Measurements from ENCODE around the gene SETBP1.

SETBP1 gene

DNA sequence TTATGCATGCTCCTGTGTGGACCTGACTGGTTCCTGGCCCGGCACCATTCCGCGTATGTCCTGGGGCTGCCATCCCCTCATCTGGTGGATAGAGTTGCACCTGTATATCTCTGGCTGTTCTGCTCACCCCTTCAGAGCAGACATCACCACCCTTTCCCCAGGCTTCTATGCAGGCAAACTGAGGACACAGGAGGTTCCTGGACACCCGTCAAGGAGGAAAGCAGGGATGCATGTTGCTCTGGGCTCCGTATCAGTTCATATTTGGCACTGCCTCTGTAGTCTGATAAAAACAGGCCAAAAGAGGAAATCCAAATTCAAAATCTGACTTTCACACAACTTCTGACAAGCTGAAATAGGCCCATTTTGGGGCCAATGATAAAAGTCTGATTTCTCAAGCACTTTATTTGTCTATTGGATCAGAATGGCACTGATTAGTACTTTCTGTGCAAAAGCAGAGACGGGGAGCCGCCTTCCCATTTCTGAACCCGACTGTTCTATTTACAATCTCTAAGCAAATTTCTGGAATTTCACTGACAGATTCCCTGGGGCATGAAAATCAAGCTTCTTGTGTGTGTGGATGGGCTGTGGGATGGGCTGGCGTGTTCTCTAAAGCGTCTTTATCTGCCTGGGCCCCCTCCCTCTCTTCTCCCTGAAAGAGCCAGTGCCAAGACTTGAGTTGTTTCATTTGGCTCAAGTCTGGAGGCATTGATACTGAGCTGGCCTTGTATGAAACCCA is 96.9 kb downstream of the SETBP1 start:
- Histone ChIP-seq H3K36me3 (replicated peaks) (no peaks in the 10 kb centered on the region), H3K4me3 (no peak overlapping the region), H3K4me1 (no peaks in the 10 kb centered on the region), H3K9me3 (no peaks in the 10 kb centered on the region), H3K27me3 (ENCODE audit: low read depth) (no peaks in the 10 kb centered on the region)
- in situ Hi-C loops (cut with MboI; ENCODE audit: low sequenced_read_pairs) = no loop called here
- DNase-seq (ENCODE audit: low spot score in 2 of 2) = no peak

DNA sequence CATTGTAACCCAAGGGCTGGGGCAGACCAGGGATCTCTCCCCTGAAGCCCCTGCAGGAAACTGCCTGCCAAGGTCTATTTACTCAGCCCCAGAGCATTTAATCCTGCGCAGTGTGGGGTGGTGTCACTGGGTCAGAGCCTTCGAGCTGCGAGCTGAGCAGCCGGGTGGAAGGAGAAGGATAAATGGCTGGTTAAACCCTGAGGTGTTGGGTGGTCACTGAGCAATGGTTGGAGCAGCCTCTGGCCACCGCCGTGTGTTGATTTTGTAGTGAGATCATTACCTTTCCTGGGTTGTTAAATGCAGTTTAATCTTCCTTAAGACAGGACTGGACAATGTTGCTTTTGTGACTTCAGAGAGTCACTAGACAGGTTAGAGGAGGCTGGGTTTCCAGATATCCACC is 98.1 kb downstream of the SETBP1 start:
- in situ Hi-C loops (cut with MboI; ENCODE audit: low sequenced_read_pairs) = no loop called here
- no peaks in the 10 kb centered on the region for H3K9me3 ChIP-seq
- H3K4me1 ChIP-seq = no peaks in the 10 kb centered on the region
- no peaks in the 10 kb centered on the region for H3K36me3 ChIP-seq (replicated peaks)
- no peak overlapping the region for H3K4me3 ChIP-seq
- no peaks in the 10 kb centered on the region for H3K27me3 ChIP-seq (ENCODE audit: low read depth)
- no peak for DNase-seq (ENCODE audit: low spot score in 2 of 2)

DNA sequence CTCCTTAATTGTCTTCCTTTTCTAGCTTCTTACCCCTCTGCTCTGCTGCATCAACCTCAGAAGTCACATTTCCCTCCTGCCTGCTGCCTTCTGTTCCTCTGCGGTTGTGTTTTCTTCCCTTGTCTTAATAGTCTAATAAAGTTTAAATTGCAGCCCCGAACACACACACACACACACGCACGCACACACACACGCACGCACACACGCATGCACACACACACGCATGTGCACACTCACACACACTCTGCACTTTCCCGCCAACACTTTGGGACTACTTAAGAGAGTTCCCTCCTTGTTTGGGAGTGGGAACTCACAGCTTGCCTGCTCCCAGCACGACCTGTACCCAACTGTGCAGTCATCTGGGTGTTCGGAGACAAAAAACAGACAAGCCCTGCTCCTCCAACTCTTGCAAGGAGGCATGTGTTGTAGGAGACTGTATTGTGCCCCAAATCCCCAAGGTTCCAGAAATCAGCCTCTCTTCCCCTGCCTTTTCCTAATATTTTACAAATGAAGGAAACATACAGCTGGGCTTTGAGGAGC is 99.1 kb downstream of the SETBP1 start:
- in situ Hi-C loops (cut with MboI; ENCODE audit: low sequenced_read_pairs) = no loop called here
- no peak for DNase-seq (ENCODE audit: low spot score in 2 of 2)

DNA sequence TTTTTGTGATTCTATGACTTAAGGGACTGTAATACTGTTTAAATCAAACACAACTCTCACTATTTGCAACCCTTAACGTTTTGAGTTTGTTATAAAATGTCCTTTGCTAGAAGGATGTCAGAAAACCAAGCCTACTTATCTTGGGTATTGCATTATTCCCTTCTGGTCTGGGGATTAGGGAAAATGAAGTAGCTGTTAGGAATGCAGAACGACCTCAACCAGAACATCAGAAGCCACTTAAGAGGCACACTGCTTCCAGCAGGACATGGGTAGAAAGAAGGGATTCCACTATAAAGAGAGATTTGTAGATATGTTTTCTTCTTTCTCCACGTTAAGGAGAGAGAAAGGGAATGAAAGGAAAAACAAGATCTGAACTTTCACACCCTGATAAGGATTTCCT is 101.2 kb downstream of the SETBP1 start:
- H3K27me3 ChIP-seq (ENCODE audit: low read depth) = no peaks in the 10 kb centered on the region
- H3K4me3 ChIP-seq = no peak overlapping the region
- in situ Hi-C loops (cut with MboI; ENCODE audit: low sequenced_read_pairs) = no loop called here
- H3K4me1 ChIP-seq = no peaks in the 10 kb centered on the region
- no peaks in the 10 kb centered on the region for H3K36me3 ChIP-seq (replicated peaks)
- no peak for DNase-seq (ENCODE audit: low spot score in 2 of 2)
- H3K9me3 ChIP-seq = no peaks in the 10 kb centered on the region

More for the DNA sequence above, 99.1 kb downstream of the SETBP1 start:
- no peaks in the 10 kb centered on the region for H3K27me3 ChIP-seq (ENCODE audit: low read depth)
- no peak overlapping the region for H3K4me3 ChIP-seq
- H3K9me3 ChIP-seq = no peaks in the 10 kb centered on the region
- no peaks in the 10 kb centered on the region for H3K36me3 ChIP-seq (replicated peaks)
- no peaks in the 10 kb centered on the region for H3K4me1 ChIP-seq

DNA sequence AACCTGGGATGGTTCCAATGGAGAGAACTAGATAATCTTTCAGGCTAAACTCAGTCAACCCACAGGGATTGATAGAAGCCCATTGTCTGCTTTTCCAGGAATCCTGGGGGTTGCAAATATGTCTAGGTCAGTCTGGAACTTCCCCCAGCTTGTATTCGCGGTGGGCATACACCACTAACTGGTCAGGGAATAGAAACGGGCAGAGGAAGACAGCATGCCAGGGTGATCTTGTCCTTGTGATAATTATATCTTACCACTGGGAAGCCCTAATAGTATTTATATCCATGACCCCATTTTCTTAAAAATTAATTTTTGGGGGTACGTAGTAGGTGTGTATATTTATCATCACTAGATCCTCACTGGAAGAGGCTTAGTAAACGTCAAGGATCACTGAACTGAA is 101.9 kb downstream of the SETBP1 start:
- DNase-seq (ENCODE audit: low spot score in 2 of 2) = no peak
- no peaks in the 10 kb centered on the region for H3K36me3 ChIP-seq (replicated peaks)
- H3K4me1 ChIP-seq = no peaks in the 10 kb centered on the region
- H3K4me3 ChIP-seq = no peak overlapping the region
- in situ Hi-C loops (cut with MboI; ENCODE audit: low sequenced_read_pairs) = no loop called here
- H3K27me3 ChIP-seq (ENCODE audit: low read depth) = no peaks in the 10 kb centered on the region
- H3K9me3 ChIP-seq = no peaks in the 10 kb centered on the region

DNA sequence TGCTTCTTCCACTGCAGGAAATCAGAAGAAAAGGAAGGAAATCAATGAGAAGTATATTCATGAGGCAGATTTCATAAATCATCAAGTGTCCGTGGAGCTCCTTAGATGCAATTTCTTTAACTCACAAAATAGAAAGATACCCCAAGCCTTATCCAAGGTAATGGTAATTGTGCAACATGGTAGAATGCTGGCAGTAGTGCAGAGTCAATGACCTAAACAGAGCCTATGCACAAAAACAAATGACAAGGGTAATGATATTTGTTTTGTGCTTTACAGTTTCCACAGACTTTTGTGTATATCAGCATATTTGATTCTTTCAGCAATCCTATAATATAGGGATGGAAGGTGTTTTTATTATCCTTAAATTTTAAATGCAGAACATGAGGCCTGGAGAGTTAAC is 102.7 kb downstream of the SETBP1 start:
- Histone ChIP-seq H3K27me3 (ENCODE audit: low read depth) (no peaks in the 10 kb centered on the region), H3K36me3 (replicated peaks) (no peaks in the 10 kb centered on the region), H3K4me3 (no peak overlapping the region), H3K9me3 (no peaks in the 10 kb centered on the region), H3K4me1 (no peaks in the 10 kb centered on the region)
- in situ Hi-C loops (cut with MboI; ENCODE audit: low sequenced_read_pairs) = no loop called here
- DNase-seq (ENCODE audit: low spot score in 2 of 2) = no peak

DNA sequence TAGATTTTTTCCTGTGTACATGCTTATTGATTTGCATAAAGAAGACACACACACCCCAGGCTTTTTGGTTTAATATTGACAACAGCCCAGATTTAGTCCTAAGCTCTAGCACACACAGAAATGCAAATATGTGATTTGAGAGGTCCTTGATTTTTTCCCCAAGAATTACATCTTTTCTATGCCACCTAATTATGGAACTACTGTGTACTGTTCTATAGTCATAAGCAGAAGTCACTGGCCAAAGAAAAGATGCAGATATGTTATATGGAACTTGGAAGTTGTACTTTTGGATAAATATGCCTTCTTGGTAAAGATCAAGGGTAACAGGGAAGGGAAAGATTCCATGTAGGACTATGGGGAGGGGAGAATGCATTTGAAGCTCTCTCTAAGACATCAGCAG is 105.6 kb downstream of the SETBP1 start:
- Histone ChIP-seq H3K4me3 (no peak overlapping the region), H3K27me3 (ENCODE audit: low read depth) (no peaks in the 10 kb centered on the region), H3K36me3 (replicated peaks) (no peaks in the 10 kb centered on the region), H3K4me1 (peaks cover 9% of the 10 kb centered on the region), H3K9me3 (no peaks in the 10 kb centered on the region)
- in situ Hi-C loops (cut with MboI; ENCODE audit: low sequenced_read_pairs) = no loop called here
- DNase-seq (ENCODE audit: low spot score in 2 of 2) = no peak

DNA sequence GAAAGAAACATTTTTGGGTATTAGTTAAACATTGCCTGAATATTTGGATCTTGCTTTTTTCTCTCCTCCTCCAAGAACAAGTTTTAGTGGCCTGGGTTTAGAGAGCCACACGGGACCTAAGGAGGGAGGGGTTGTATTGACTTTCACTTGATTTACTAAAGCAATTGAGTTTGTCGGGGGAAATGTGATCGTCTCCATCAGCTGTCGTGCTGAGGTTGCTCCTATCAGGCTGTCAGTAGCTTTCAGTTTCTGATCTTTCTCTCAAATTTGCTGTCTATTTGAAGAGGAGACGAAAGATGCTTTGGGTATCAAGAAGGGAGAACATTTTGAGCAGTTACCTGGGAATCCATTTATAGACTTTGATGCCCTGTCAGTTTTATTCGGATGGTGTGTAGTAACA is 106.0 kb downstream of the SETBP1 start:
- DNase-seq (ENCODE audit: low spot score in 2 of 2) = no peak
- H3K4me1 ChIP-seq = peaks cover 9% of the 10 kb centered on the region
- in situ Hi-C loops (cut with MboI; ENCODE audit: low sequenced_read_pairs) = no loop called here
- H3K9me3 ChIP-seq = no peaks in the 10 kb centered on the region
- H3K4me3 ChIP-seq = no peak overlapping the region
- H3K36me3 ChIP-seq (replicated peaks) = no peaks in the 10 kb centered on the region
- no peaks in the 10 kb centered on the region for H3K27me3 ChIP-seq (ENCODE audit: low read depth)

DNA sequence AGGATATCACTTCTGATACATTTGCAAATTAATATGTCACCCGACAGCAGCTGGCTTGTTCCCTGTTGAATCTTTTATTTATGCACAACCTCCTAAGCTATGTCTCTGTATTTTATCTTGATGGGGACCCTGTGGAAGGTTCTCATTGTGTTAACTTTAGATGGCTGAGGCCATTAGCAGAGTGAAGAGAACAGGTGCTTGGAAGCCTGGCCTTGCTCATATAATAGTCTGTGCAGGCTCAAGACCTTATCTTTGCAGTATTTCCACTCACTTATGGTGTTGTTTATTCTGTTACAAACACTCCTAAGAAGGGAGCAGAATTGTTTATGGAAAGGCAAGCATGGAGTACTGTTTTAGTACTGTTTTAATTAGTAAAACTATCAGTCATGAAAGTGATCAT is 107.6 kb downstream of the SETBP1 start:
- Histone ChIP-seq H3K36me3 (replicated peaks) (no peaks in the 10 kb centered on the region), H3K4me3 (no peak overlapping the region), H3K9me3 (no peaks in the 10 kb centered on the region), H3K4me1 (peaks cover 9% of the 10 kb centered on the region), H3K27me3 (ENCODE audit: low read depth) (no peaks in the 10 kb centered on the region)
- DNase-seq (ENCODE audit: low spot score in 2 of 2) = no peak
- in situ Hi-C loops (cut with MboI; ENCODE audit: low sequenced_read_pairs) = no loop called here

DNA sequence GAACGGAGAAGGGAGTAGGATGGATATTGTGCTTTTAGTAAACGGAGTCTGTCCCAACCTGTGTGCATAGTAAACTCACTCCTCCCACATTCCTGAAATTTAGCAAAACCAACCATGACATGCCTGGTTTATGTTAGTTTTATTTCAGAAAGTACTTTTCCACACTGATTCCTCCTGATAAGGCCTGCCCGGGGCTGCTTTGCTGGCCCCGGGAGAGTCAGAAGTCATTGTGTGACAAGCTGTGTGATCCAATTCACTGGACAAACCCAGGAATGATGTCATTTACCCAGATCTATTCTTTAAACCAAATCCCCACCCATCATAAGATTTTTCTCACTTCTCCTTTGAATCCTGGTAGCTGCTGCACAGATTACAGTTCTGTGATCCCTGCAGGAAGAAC is 109.0 kb downstream of the SETBP1 start:
- in situ Hi-C loops (cut with MboI; ENCODE audit: low sequenced_read_pairs) = no loop called here
- H3K36me3 ChIP-seq (replicated peaks) = no peaks in the 10 kb centered on the region
- H3K27me3 ChIP-seq (ENCODE audit: low read depth) = no peaks in the 10 kb centered on the region
- peak; percentile 48 to 67 for DNase-seq (ENCODE audit: low spot score in 2 of 2)
- no peaks in the 10 kb centered on the region for H3K9me3 ChIP-seq
- no peak overlapping the region for H3K4me3 ChIP-seq
- peaks cover 9% of the 10 kb centered on the region for H3K4me1 ChIP-seq

DNA sequence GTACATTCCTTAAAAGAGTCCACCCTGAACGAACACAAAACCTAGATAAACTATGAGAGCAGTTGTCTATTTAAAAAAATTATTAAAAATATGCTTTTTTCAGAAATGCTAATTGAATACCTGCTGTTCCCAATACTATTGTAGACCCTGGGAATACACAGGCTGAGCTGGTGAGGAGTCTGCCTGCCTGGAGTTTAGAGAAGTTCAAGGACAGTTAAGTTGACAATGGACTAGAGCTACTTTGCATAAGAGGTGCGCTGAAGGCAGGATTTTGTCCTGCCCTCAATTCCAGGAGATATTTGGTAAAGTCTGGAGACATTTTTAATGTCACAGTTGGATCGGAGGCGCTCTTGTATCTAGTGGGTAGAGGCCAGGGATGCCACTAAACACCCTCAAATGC is 110.2 kb downstream of the SETBP1 start:
- Histone ChIP-seq H3K4me3 (no peak overlapping the region), H3K9me3 (no peaks in the 10 kb centered on the region), H3K36me3 (replicated peaks) (no peaks in the 10 kb centered on the region), H3K27me3 (ENCODE audit: low read depth) (no peaks in the 10 kb centered on the region), H3K4me1 (peaks cover 9% of the 10 kb centered on the region)
- in situ Hi-C loops (cut with MboI; ENCODE audit: low sequenced_read_pairs) = no loop called here
- no peak for DNase-seq (ENCODE audit: low spot score in 2 of 2)

DNA sequence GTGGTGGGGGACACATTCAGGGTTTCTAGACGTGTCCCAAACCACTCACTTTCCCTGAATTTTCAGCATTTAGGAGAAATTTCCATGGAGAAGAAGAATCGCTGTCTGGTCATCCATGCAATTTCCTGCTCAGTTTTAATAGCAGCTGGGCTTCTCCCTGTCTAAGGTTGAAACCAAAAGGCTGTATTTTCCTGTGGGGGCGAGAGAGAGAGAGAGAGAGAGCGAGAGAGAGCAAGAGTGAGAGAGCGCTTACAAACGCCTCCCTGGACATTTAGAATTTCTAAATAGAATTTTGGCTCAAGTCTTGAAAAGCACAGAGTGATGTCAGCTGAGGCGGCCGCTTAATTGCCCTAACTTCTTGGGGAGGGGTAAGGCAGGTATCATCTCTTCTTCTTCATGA is 110.8 kb downstream of the SETBP1 start:
- Histone ChIP-seq H3K27me3 (ENCODE audit: low read depth) (no peaks in the 10 kb centered on the region), H3K4me1 (peaks cover 9% of the 10 kb centered on the region), H3K9me3 (no peaks in the 10 kb centered on the region), H3K4me3 (no peak overlapping the region), H3K36me3 (replicated peaks) (no peaks in the 10 kb centered on the region)
- in situ Hi-C loops (cut with MboI; ENCODE audit: low sequenced_read_pairs) = no loop called here
- DNase-seq (ENCODE audit: low spot score in 2 of 2) = no peak

DNA sequence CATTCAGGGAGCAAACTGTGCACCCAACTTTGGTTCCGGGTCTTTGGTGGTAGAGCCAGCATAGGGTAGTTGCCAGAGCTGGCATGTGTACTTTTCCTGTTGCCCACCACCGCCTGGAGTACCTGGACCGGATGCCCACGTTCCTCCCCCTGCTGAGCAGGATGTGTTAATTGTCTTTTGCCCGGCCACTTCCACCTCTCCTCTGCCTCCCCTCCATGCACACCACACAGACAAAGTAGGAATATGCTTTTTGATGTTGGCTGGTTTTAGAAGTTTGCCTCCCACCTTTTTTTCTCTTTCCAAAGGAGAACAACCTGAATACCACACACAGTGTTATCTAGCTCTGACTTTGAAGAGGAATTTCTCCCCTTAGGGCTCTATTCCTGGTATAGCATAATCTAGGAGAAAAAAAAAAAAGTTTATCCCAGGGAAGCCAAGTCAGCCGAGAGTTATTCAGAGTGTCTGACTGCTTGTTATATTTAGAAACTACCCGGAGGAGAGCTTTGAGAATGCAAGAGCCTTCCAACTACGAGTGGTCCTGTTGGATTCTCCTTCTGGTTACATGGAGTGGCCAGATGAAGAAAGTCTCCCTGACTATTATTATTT is 111.9 kb downstream of the SETBP1 start:
- H3K4me3 ChIP-seq = no peak overlapping the region
- no peaks in the 10 kb centered on the region for H3K9me3 ChIP-seq
- peaks cover 9% of the 10 kb centered on the region for H3K4me1 ChIP-seq
- no peak for DNase-seq (ENCODE audit: low spot score in 2 of 2)
- in situ Hi-C loops (cut with MboI; ENCODE audit: low sequenced_read_pairs) = no loop called here
- no peaks in the 10 kb centered on the region for H3K36me3 ChIP-seq (replicated peaks)
- no peaks in the 10 kb centered on the region for H3K27me3 ChIP-seq (ENCODE audit: low read depth)

DNA sequence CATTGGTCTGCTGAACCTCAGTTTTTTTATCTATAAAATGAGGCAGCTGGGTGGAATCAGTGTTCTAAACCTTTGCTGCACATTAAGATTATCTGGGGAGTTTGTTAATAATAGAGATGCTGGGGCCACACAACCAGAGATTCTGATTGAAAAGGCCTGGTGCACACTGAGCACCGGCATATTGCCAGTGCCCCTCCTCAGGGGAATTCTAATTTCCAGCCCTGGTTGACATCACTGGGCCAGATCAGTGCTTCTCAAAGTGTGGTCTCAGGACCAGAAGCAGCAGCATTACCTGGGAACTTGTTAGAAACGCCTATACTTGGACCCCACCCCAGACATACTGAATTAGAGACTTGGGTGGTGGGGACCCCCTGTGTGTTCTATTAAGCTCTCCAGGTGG is 112.5 kb downstream of the SETBP1 start:
- Histone ChIP-seq H3K4me1 (peaks cover 9% of the 10 kb centered on the region), H3K9me3 (no peaks in the 10 kb centered on the region), H3K4me3 (no peak overlapping the region), H3K27me3 (ENCODE audit: low read depth) (no peaks in the 10 kb centered on the region), H3K36me3 (replicated peaks) (no peaks in the 10 kb centered on the region)
- no peak for DNase-seq (ENCODE audit: low spot score in 2 of 2)
- in situ Hi-C loops (cut with MboI; ENCODE audit: low sequenced_read_pairs) = no loop called here
